Skeletal muscle tissue (tissue), 4 donors: ENCODE data around the gene GRIK1. TPM values are rescaled to one million over a fixed set of nuclear protein-coding genes. Genes with fewer than 3 reads are reported as not detected.

Experiments used
- H3K27ac ChIP-seq: one replicate; pipeline ENCODE4 v1.7.0; 2013; ENCODE audit warnings: mild to moderate bottlenecking, low read depth, low read length, inconsistent platforms
- H3K27me3 ChIP-seq, 3 donors: one replicate each; pipeline ENCODE4 v1.7.0; 2013; ENCODE audit warnings: low read length in 3 of 3; ENCODE audit not compliant: control insufficient read depth in 3 of 3, insufficient read depth in 3 of 3
- H3K36me3 ChIP-seq, 3 donors: one replicate each; pipeline ENCODE4 v1.7.0; 2013; ENCODE audit warnings: low read length in 3 of 3; ENCODE audit not compliant: control insufficient read depth in 3 of 3, insufficient read depth in 3 of 3
- H3K4me1 ChIP-seq, 3 donors: one replicate each; pipeline ENCODE4 v1.7.0; 2013; ENCODE audit warnings: low read length in 3 of 3, mild to moderate bottlenecking in 3 of 3; ENCODE audit not compliant: control insufficient read depth in 3 of 3, insufficient read depth in 3 of 3
- H3K4me3 ChIP-seq, 3 donors: one replicate each; pipeline ENCODE4 v1.7.0; 2013; ENCODE audit warnings: low read length in 3 of 3
- H3K9ac ChIP-seq, 3 donors: one replicate each; pipeline ENCODE4 v1.7.0; 2013; ENCODE audit warnings: low read length in 3 of 3, mild to moderate bottlenecking in 3 of 3, moderate library complexity in 2 of 3, low read depth in 1 of 3
- H3K9me3 ChIP-seq, 3 donors: one replicate each; pipeline ENCODE4 v1.7.0; 2013; ENCODE audit warnings: low read length in 3 of 3; ENCODE audit not compliant: control insufficient read depth in 3 of 3
- total RNA-seq: library from RNA; depleted of rRNA; stranded (reverse); fragments of >200 nt; gene quantifications from one replicate; pipeline ENCODE4 v1.2.3, GENCODE V29; 2014
- donor health status: Osteomylitis.

GRIK1 gene
- total RNA-seq, 1 donor from 2014 or later: 1.0 TPM

GRCh38 chr21:29697555-29698193 lies 242.1 kb downstream of the GRIK1 start:
- H3K27me3 ChIP-seq: no peaks in the 10 kb centered on the region

GRCh38 chr21:29696937-29697336 lies 242.9 kb downstream of the GRIK1 start:
- no peaks in the 10 kb centered on the region for H3K27me3 ChIP-seq
- H3K9me3 ChIP-seq: no peaks in the 10 kb centered on the region
- no peak overlapping the region for H3K9ac ChIP-seq
- H3K36me3 ChIP-seq: no peaks in the 10 kb centered on the region
- H3K27ac ChIP-seq: no peak overlapping the region
- no peaks in the 10 kb centered on the region for H3K4me1 ChIP-seq
- no peak overlapping the region for H3K4me3 ChIP-seq

More at GRCh38 chr21:29697555-29698193, 242.1 kb downstream of the GRIK1 start:
- Histone ChIP-seq H3K27ac (no peak overlapping the region), H3K4me3 (no peak overlapping the region), H3K9ac (no peak overlapping the region), H3K36me3 (no peaks in the 10 kb centered on the region), H3K4me1 (no peaks in the 10 kb centered on the region), H3K9me3 (no peaks in the 10 kb centered on the region)

GRCh38 chr21:29691616-29692491 lies 247.9 kb downstream of the GRIK1 start:
- Histone ChIP-seq H3K9me3 (no peaks in the 10 kb centered on the region), H3K4me1 (no peaks in the 10 kb centered on the region), H3K27ac (no peak overlapping the region), H3K4me3 (no peak overlapping the region), H3K36me3 (no peaks in the 10 kb centered on the region), H3K27me3 (no peaks in the 10 kb centered on the region), H3K9ac (no peak overlapping the region)

DNA sequence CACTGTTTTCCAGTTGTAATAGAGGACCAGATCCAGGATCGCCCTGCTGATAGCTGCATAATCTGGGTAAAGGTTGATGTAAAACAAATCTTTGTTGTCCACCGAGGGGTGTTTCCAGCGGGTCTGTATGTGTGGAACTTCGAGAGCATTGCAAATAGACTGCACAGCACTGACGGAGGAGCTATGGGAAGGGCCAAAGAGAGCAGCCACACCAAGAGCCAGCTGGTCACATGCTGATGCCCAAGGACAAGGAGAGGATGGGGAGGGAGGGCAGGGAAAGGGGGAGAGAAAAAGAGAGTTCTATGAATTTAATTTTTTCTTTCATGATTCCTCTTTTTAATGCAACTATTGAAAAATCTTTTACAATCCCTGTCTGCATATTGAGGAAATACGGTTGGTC lies 250.0 kb downstream of the GRIK1 start:
- H3K9ac ChIP-seq: no peak overlapping the region
- no peak overlapping the region for H3K4me3 ChIP-seq
- no peaks in the 10 kb centered on the region for H3K9me3 ChIP-seq

GRCh38 chr21:29684106-29684505 lies 255.7 kb downstream of the GRIK1 start:
- no peaks in the 10 kb centered on the region for H3K9me3 ChIP-seq
- no peaks in the 10 kb centered on the region for H3K27me3 ChIP-seq
- H3K4me3 ChIP-seq: no peak overlapping the region
- no peaks in the 10 kb centered on the region for H3K4me1 ChIP-seq
- H3K36me3 ChIP-seq: no peaks in the 10 kb centered on the region
- H3K27ac ChIP-seq: no peak overlapping the region
- no peak overlapping the region for H3K9ac ChIP-seq

More for the DNA sequence above, 250.0 kb downstream of the GRIK1 start:
- no peak overlapping the region for H3K27ac ChIP-seq
- no peaks in the 10 kb centered on the region for H3K4me1 ChIP-seq
- no peaks in the 10 kb centered on the region for H3K36me3 ChIP-seq
- no peaks in the 10 kb centered on the region for H3K27me3 ChIP-seq

GRCh38 chr21:29682800-29683199 lies 257.0 kb downstream of the GRIK1 start:
- Histone ChIP-seq H3K4me1 (no peaks in the 10 kb centered on the region), H3K4me3 (no peak overlapping the region), H3K27ac (no peak overlapping the region), H3K9ac (no peak overlapping the region), H3K27me3 (no peaks in the 10 kb centered on the region), H3K36me3 (no peaks in the 10 kb centered on the region), H3K9me3 (no peaks in the 10 kb centered on the region)

- Histone ChIP-seq H3K4me1 (no peaks in the 10 kb centered on the region), H3K27ac (no peak overlapping the region), H3K9me3 (no peaks in the 10 kb centered on the region), H3K27me3 (no peaks in the 10 kb centered on the region), H3K9ac (no peak overlapping the region), H3K36me3 (no peaks in the 10 kb centered on the region), H3K4me3 (no peak overlapping the region)
These were observed 259.5 kb downstream of the GRIK1 start for GRCh38 chr21:29680273-29680672.

DNA sequence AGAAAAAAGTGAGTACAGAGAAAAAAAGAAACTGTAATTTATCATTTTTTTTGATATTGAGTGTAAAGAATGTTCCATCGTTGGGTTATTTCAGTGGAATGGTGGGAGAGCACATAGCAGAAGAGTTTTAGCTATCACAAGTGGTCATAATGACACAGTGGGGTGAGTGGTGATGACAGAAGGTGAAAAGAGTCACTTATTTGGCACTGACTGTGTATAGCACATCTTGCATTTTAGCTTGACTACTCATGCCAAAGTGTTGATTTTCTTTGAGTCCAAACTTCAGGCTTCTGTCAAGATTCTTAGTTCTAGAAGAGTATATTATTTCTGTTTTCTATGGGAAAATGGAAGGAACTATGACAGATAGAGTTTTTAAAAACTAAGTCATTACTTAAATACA lies 261.2 kb downstream of the GRIK1 start:
- Histone ChIP-seq H3K36me3 (no peaks in the 10 kb centered on the region), H3K27me3 (no peaks in the 10 kb centered on the region), H3K9ac (no peak overlapping the region), H3K27ac (no peak overlapping the region), H3K4me3 (no peak overlapping the region), H3K9me3 (no peaks in the 10 kb centered on the region), H3K4me1 (no peaks in the 10 kb centered on the region)

DNA sequence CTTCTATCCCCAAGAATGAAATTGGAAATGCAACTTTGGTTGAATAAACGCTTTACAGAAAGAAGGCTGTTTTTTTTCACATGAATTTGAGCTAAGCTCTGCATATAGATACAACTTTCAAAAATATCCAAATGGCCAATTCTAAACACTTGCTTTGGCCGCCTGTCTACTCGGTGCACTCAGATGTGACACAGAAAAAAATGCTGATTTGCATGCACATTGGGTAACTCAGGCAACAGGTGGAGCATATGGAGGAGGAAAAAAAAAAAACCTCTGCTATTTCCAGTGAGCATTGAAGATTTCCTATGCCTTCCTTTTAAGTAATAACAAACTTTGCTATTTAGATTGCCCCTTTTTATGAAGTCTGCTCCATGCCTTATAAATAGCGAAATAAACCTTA lies 262.5 kb downstream of the GRIK1 start:
- no peak overlapping the region for H3K27ac ChIP-seq
- H3K4me3 ChIP-seq: no peak overlapping the region
- H3K9me3 ChIP-seq: no peaks in the 10 kb centered on the region
- no peaks in the 10 kb centered on the region for H3K27me3 ChIP-seq
- no peak overlapping the region for H3K9ac ChIP-seq
- H3K36me3 ChIP-seq: no peaks in the 10 kb centered on the region
- H3K4me1 ChIP-seq: no peaks in the 10 kb centered on the region

DNA sequence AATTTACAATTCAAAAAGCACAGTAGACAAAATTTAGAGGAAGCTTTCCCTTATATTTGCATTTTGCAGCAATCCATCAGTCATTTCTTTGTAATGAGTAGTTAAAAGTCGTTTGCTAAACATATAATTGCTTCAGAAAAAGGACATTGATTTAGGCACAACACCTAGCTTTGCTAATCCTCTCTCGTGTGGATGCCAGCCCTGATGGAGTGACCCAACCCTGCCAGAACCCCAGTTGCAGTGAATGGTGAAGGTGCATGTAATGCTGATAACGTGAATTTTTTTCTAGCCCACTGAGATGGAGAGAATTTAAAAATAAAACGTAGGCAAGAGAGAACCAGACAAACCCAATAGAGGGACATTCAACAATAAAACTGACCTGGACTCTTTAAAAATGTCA lies 263.4 kb downstream of the GRIK1 start:
- no peak overlapping the region for H3K9ac ChIP-seq
- H3K9me3 ChIP-seq: no peaks in the 10 kb centered on the region
- no peaks in the 10 kb centered on the region for H3K36me3 ChIP-seq
- H3K4me3 ChIP-seq: no peak overlapping the region
- no peak overlapping the region for H3K27ac ChIP-seq
- no peaks in the 10 kb centered on the region for H3K4me1 ChIP-seq
- H3K27me3 ChIP-seq: no peaks in the 10 kb centered on the region
